ENCODE measurements around the gene GLUL.

Gene GLUL

DNA sequence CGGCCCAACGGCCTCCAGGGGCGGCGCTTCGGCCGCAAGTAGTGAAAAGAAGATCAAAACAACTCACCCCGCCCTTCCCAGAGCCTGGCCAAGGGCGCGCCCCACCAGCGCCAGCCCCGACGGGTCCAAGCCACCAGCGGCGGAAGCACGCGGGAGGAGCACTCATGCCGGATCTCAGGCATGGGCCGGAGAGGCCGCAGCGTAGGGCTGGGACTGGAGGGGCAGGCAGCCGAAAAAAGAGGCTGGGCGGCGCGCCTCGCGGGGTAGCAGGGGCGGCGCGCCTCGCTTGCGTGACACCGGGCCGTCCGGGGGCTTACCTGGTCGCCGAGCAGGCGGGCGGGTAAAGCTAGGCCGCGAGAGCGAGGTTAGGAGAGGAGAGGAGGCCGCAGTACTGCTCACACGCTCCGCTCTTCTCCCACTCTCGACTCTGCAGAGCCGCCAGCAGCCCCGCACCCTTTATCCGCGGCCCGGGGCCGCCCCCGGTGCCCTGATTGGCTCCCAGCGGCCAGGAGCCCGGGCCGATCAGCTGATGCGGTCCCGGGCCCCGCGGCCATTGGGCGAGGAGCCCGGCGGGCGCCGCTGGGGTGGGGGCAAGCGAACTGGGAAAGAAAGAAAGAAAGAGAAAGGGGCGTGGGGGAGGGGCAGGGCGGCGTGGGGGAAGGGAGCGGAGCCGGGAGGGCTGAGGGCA is at the start of gene GLUL:
Gene GLUL (minus strand): TSS at position 429 of the 688 bp plus-strand sequence. CDS start 3,053 bp downstream, outside the sequence.
- DNase-seq: peak; percentile 98 to 100

DNA sequence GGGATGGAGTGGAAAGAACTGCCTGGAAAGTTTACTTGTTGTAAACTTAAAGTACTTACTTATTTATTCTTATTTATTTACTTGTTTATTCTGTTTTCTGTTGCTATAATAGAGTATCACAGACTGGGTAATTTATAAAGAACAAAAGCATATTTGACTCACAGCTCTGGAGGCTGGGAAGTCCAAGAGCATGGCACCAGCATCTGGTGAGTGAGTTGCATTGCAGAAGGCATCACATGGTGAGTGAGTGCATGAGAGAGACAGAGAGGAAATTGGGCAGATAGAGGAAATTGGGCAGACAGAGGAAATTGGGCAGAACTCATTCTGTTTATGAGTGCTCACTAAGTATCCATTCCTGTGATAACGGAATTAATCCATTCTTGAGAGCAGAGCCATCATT is 46.7 kb upstream of the GLUL start:
- DNase-seq: no peak

DNA sequence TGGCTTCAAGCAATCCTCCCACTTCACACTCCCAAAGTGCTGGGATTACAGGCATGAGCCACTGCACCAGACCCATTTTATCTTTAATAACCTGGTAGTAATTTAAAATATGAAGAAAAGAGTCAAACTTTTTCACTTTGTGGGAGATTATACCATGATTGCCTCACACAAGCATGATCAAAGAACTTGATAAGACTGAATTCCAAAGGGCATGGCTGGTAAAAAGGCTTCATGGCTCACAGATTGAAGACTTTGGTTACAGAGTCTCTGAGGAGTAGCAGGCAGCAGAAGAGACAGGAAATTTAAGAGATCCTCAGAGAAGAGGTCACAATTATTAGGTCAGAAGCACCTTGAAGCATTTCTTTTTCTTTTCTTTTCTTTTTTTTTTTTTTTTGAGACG is 42.0 kb upstream of the GLUL start:
- DNase-seq: no peak

DNA sequence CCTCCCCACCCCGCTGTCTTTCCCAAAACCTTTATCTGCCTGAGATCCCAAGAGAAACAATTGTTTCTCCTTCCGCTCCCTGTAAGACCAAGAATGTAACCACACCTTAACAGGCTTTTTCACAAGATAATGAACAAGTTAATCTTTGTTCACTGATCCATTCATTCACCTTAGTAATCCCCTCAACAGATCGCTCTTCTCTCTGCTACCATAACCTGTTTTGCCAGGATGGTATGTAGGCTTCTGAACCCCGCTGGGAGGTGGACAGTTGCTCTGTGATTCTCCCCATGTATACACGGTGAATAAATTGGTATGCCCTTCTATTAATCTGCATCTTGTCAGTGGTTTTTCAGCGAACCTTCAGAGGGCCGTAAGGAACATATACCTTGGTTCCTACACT is 39.7 kb upstream of the GLUL start:
- no peak for DNase-seq

DNA sequence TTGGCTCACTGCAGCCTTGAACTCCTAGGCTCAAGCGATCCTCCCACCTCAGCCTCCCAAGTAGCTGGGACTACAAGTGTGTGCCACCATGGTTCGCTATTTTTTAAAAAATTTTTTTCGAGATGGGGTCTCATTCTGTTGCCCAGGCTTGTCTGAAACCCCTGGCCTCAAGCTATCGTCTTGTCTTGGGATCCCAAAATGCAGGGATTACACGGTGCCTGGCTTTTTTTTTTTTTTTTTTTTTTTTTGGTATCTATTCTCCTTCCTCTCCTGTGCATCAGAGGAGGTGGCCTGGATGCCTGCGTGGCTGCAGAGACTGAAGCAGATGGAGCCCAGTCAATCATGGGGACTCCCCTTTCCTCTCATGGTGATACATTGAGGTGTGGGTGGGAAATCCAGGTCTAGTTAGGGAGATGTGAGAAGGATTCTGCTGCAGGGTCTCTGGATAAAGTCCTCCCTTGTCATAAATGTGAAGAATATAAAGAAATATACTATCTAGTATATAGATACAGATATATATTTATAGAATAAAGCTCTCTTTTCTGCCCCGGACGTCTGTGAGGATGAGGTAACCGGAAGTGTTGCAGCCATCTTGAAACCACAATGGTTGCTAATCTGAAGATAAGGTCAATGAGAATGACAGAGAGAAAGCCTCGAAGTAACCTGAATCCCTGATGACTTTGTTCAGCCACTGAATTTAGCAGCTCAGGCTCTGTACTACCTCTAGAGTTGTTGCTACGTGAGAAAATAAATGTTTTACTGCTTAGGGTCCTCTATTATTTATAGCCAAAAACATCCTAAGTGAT is 38.9 kb upstream of the GLUL start:
- no peak for DNase-seq

DNA sequence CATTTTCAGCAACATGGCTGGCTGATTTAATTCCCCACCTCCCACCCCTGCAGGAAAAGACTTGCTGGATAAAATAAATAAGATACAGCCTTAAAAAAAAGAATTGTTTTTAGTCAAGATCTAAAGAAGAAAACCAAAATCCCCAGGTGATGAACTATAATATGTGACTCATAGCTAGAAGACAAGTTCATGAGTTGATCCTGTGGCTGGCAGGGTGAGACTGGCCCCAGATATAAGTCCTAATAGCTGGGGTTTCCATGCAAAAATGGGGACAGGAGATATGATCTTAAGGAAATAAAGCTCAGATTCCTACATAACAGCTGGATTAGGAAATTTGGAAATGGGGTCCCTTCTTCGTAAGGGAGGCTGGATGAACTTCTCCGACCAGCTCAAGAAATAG is 36.5 kb upstream of the GLUL start:
- no peak for DNase-seq

DNA sequence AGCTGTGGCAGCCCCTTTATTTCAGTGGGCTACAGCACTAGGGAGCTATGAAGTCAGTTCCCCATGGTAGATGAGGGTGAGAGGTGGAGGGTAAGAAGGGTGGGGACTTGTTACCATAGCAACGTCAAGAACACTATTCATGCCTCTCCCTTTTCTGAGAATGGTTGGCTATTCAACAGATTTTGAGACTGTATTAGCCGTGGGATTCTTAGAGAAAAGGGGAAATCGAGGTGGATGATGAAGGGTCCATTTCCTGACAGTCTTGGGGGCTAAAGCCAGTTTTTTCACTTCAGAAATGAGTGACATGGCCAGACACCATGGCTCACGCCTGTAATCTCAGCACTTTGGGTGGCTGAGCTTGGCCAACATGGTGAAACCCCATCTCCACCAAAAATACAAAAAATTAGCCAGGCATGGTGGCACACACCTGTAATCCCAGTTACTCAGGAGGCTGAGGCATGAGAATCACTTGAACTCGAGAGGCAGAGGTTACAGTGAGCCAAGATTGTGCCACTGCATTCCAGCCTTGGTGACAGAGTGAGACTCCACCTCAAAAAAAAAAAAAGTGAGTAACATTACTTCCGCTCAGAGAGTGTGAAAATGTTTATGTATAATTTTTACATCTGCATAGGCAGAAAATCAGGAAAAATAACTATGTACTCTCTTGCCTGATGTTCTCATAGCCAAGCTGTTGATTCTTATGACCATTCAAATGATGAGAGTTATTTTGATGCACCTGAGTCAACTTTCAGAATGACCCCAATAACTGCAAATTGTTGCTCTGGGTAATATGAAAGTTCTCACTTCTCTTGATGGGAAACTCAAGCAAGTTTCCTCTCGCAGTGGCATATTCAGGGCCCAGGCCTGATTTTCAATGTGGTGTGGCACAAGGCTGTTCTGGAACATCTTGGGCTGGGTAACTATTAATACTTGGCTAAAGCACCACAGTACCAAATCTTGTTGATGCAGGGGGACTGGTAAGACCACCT is 35.1 kb upstream of the GLUL start:
- no peak for DNase-seq

DNA sequence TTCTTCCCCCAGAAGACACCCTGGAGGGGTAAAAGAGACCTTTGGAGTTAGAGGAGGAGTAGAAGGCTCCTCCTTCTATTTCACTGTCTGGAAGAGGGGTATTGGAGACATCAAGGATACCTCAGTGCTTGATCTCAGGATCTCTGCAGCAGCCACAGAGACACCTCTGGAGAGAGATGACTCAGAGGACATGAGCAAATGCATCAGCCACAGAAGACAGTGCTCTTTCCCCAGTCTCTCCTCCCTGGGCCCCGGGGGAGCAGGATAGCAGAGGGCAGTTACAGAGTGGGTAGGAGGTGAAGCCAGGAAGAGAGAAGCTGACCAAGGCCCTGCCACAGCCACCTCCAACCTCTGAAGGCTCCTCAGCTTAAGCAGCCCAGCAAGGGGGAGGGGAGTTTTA is 24.2 kb upstream of the GLUL start:
- no peak for DNase-seq

DNA sequence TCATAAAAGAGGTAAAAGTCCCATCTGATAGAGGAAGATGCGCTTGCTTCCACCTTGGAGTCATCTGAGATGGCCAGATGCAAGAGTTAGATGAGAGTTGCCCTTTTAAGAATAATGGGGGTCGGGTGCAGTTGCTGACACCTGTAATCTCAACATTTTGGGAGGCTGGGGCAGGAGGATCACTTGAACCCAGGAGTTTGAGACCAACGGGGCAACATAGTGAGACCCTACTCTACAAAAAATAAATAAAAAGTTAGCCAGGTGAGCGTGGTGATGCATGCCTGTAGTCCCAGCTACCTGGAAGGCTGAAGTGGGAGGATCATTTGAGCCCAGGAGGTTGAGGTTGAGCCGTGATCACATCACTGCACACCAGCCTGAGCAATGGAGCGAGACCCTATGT is 22.4 kb upstream of the GLUL start:
- no peak for DNase-seq

DNA sequence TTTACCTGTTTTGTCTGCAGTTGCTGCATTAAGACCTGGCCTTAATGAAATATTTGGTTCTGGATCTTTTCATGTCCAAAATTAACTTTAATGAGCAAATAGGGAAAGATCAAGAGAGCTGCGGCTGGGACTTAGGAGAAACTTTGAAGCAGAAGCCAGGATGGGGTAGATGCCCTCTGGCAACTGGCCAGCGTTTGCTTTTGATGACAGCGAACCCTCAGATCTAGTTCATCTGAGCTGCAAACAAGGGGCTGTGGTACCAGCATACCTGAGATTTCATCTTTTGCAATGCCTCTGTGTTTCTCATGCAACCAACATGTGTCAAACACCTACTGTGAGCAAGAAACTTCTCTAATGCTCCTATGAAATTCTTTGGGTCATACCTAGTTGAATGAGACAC is 21.9 kb upstream of the GLUL start:
- DNase-seq: no peak

DNA sequence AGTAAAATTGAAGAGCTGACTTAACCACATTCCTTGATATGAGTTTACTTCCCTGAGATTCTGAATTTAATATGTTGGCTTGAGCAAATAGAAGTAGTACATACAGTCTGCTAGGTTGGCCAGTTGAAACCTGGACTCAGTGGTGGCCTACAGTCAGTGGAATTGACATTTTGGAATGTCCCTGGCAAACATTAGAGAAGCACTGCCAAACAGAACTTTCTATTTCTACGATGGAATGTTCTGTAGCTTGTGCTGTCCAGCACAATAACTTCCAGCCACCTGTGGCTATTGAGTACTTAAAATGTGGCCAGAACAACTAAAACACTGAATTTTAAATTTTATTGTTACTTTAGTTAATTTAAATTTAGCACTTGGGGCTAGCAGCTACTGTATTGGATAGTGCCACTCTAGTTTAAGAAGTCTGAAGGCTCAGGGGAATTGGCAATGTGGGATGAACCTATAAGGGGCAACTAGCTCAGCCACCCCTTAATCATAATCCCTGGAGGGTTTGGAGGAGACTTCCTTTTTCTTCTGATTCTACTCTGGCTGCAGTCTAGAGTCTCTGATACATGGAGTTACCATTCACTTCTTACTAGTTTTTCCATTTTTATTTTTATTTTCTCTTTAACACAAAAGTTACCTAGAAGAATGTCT is 19.2 kb upstream of the GLUL start:
- no peak for DNase-seq

DNA sequence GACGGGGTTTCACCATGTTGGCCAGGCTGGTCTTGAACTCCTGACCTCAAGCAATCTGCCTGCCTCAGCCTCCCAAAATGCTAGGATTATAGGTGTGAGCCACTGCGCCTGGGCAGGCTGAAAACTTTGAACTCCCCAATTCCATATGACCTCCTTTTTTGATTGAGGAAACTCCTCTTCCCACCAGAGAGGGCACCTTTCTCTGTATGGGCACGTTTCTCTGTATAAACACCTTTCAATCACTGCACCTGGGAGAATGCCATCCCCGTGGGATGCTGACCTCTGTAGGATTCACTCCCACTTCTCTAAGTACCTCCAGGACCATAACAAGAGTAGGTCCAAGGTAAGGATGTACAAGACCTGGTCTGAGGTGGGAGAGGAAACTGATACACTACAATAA is 18.5 kb upstream of the GLUL start:
- DNase-seq: no peak

DNA sequence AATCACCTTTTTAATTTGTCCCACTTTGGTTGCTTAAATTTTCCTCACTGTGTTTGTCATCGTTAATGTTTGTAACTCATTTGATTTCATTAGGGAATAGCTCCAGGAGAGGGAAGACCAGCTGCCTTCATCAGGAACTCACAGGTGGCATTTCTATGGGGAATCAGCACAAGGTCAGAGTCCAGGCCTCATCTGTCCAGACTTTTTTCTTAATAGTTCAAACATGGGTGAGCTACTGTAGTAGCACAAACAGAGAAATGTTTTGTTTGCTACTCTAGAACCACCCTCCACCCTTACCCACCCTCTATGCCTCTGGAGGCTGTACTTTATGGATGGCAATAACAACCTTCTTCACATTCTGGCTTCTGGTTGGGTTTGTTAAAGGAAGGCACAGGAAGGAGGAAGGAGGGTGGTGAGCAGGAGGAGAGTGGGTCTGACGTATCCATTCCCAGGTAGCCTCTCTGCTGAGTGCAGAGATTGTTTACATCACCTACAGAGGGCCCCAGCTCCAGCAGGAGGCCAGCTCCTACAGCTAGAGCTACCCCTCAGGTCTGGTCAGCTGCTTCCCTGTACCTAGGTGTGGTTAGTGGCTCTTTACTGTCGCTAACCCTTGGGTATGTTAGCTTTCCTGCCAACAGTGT is 17.0 kb upstream of the GLUL start:
- DNase-seq: no peak

DNA sequence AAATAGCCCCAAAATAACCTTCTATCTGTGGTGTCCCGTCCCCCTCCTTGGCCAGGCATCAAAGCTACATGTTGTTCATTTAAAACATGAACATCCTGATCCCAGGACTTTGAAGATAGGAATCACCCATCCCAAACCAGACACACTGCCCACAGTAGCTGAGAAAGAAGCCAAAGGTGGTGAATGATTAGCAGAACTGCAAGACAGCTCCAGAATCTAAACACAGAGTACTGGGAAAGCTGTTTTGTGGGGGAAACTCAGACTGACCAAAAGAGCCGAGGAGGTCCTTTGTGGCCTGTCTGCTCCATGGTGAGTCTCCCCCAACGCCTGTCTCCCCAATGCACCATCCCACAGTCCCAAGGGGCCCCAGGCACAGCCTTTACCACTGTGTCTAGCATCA is 16.1 kb upstream of the GLUL start:
- no peak for DNase-seq

DNA sequence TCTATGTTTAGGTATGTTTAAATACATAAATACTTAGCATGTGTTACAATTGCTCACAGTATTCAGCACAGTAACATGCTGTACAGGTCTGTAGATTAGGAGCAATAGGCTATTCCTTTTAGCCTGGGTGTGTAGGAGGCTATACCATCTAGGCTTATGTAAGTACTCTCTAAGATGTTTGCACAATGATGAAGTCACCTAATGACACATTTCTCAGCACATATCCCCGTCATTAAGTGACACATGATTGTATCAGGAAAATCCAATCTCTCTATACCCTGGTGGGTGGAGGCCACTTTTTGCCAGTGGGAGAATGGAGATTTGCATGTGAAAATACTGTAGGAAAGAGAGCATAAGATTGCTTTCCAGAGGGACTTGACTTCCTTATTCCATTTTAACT is 14.4 kb upstream of the GLUL start:
- peak in 1 of 2 experiments; percentile 52 for DNase-seq

DNA sequence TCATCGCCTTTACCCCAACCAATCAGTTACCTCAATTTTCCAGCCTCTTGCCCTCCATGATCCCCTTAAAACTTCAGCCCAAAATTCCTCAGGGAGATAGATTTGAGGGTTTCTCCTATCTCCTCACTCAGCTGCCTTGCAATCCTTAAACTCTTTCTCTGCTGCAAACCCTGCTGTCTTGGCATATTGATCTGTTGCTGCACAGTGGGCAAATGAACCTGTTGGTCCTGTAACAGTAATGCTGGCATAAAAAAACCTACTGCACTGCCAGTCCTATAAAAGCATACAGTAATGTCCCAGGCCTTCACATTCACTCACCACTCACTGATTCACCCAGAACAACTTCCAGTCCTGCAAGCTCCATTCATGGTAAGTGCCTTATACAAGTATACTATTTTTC is 14.0 kb upstream of the GLUL start:
- DNase-seq: no peak

DNA sequence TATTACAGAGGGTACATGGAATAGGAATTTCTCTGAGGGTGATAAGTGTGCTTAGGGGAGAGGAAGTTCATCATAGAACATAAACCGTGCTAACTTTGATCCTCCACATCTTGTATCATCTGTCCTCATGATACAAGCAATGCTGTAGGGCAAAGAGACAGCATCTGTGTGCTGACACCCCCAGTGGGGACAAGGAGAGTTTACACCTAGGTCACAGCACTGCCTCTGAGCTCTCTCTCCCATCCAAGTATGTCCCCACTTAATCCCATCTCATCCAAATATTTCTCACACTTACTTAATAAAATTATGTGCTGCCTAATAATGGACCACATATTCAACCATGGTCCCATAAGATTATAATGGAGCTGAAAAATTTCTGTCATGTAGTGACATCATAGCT is 13.2 kb upstream of the GLUL start:
- DNase-seq: peak in 1 of 2 experiments; percentile 30

DNA sequence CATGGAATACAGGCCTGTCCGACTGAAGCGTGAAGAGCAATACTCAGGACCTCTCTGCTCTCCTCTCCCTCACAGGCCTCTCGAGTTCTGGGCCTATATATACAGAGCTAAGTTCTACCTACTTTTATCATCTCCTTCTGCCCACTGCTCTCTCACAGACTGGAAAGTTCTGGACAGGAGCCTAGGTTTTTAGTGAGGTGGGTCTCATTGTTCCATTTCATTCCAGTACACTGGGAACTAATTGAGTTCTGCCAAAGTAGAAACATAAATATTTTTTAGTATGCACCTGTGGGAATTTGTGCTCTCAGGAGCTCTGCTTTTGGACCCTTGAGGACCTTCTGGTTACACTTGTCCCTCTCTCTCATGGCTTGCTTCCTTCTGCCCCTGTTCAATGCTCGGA is 9.0 kb upstream of the GLUL start, which contains the start of gene TEDDM1:
Gene TEDDM1 (minus strand): TSS at position 101 of the 400 bp plus-strand sequence. CDS start 182 bp downstream, outside the sequence.
- DNase-seq: no peak

DNA sequence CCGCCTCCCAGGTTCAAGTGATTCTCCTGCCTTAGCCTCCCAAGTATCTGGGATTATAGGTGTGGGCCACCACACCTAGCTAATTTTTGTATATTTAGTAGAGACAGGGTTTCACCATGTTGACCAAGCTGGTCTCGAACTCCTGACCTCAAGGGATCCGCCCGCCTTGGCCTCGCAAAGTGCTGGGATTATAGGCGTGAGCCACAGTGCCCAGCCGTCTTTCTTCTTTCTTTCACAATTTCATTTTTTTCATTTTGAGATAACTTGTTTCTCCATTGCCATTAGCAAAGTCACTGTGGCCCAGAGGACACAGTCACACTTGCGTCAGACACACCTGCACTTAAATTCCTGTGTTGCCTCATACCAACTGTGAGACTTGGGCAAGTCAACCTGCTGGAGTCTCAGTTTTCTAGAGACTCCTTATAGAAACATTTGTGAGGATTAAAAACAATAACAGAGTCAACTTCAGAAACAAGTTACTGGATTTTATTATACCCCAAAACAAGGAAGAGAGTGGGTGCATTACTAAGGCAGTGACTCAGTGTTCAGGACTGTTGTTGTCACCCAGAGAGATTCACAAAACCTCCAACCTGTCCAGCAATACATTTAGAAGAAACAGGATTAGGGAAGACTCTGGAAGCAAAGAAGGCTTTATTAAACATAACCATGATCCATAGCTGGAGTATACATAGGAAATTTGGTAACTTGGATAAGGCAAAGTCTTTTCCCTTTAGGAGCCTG is 6.2 kb upstream of the GLUL start:
- no peak for DNase-seq

DNA sequence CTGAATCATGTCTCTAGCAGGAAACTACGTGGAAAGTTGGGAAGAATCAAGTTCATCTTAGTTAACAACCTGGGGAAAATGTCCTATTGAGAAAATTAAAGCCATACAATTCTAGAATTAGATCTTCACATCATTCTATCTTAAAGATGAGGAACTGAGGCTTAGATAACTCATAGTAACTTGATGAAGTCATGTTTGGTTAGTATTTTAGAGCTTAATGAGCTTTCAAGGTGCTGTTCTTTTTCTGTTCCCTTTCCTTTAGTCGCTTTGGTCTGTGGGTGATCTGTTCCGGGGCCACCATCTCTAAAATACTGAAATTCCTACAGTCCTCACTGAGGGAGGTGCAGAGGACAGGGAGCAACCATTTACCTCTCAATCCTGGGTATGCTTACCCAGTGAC is 4.3 kb upstream of the GLUL start:
- no peak for DNase-seq

DNA sequence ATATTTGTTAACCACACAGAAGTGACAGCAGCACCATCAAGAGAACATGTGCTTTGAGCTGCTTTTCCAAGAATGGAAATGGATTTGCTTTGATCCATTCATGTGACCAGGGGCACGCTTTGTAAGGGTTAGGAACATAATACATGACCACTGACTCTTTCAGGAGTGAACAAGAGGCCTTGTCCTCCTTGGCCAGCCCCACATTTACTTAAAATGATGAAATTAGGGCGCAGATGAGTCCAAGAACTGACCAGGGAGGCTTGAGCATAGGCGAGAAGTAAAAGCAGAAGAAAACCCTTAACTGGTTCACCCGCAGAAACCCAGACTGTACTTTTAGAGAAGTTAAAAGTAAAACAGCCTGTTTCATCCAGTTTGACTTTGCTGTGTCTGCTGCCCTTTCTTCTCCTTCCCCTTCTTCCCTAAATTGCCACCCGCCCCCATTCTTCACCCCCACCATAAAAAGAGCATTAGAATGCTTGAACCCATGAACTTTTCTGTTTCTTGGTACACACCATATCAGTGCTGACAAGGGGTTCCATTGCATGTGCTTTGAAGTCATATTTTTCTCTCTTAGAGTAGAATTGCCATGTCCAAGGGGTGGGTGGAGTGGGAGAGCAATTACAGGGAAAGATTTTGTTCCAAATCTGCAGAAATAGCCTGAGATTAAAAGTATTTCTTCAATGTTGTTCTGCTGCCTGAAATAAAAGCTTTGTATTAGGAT is 2.6 kb upstream of the GLUL start:
- no peak for DNase-seq

All from NCI-H526 (cell line).